ENCODE measurements around the gene SYNGR1.

The SYNGR1 gene

DNA sequence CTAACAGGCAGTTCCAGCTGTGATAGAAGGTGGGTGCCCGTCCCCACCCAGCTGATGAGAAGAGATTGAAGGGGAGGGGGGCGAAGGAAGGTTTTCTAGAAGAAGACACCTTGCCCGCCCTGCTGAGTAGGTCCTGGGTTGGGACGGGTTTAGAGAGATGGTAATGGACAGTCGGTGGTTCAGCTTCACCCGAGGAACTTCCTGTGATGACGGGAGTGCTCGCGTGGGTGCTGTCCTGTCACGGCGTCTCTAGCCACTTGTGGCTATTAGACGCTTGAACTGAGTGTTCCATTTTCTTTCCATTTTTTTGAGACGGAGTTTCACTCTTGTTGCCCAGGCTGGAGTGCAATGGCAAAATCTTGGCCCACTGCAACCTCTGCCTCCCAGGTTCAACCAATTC lies 79.4 kb downstream of the SYNGR1 start:
- DNase-seq (ENCODE audit: low spot score), result no peak
- in situ Hi-C loops (cut with MboI; ENCODE audit: low sequenced_read_pairs, unreplicated experiment), result no loop called here
- TF ChIP-seq, protein P1, sequence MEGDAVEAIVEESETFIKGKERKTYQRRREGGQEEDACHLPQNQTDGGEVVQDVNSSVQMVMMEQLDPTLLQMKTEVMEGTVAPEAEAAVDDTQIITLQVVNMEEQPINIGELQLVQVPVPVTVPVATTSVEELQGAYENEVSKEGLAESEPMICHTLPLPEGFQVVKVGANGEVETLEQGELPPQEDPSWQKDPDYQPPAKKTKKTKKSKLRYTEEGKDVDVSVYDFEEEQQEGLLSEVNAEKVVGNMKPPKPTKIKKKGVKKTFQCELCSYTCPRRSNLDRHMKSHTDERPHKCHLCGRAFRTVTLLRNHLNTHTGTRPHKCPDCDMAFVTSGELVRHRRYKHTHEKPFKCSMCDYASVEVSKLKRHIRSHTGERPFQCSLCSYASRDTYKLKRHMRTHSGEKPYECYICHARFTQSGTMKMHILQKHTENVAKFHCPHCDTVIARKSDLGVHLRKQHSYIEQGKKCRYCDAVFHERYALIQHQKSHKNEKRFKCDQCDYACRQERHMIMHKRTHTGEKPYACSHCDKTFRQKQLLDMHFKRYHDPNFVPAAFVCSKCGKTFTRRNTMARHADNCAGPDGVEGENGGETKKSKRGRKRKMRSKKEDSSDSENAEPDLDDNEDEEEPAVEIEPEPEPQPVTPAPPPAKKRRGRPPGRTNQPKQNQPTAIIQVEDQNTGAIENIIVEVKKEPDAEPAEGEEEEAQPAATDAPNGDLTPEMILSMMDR (IDR thresholded peaks at IDR 0.05; ENCODE audit: borderline replicate concordance, control extremely low read depth, extremely low read depth, insufficient read depth, missing control alignments), result no peak

DNA sequence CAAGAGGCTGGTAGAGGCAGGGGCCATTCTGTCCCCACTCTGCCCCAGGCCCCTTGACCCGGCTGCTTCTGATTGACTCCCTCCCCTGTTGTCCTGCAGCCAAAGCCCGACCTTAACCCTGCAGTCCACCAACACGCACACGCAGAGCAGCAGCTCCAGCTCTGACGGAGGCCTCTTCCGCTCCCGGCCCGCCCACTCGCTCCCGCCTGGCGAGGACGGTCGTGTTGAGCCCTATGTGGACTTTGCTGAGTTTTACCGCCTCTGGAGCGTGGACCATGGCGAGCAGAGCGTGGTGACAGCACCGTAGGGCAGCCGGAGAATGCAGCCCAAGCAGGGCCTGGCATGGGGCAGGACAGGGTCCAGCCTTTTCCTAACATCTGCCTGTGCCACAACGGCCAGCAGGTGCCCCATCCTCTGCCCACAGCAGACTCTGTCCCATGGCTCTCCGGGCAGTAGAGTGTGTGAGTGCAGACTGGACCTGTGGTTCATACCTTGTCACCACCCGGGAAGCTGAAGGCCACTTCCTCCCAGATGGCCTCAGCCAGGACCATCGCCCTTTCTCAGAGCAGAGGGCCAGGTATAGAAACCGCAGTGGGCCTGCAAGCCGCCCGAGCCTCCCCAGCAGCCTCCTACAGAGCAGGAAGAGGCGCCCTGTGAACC lies 80.3 kb downstream of the SYNGR1 start:
- in situ Hi-C loops (cut with MboI; ENCODE audit: low sequenced_read_pairs, unreplicated experiment), result no loop called here
- TF ChIP-seq, protein P1 (IDR thresholded peaks at IDR 0.05; ENCODE audit: borderline replicate concordance, control extremely low read depth, extremely low read depth, insufficient read depth, missing control alignments), result no peak
- no peak for DNase-seq (ENCODE audit: low spot score)

DNA sequence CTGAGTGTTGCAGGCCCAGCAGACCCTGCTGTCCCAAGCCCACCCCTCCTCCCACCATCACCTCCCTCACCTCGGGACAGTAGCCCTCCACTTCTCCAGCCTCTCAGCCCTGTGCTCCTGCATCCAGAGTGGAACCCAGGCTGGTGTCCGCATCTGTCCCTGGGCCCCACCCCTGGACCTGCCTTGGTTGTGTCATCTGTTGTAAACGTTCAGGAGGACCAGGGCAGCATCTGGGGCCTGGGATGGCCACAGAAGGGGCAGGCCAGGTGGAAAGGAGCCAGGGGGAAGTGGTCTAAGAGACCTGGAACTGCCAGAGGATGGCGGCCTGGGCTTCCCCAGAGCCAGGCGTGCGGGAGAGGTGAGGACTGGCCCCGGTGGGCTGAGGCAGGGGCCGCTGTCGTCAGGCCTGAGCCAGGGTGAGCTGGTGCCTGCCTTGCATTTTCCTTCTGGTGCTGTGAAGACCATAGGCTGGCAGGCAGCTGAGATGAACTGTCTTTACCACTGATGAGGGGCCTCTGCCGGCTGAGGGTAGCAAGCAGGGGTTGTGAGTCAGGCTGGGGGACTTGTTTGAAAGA lies 80.9 kb downstream of the SYNGR1 start:
- DNase-seq (ENCODE audit: low spot score), result no peak
- in situ Hi-C loops (cut with MboI; ENCODE audit: low sequenced_read_pairs, unreplicated experiment), result no loop called here
- TF ChIP-seq, protein P1 (IDR thresholded peaks at IDR 0.05; ENCODE audit: borderline replicate concordance, control extremely low read depth, extremely low read depth, insufficient read depth, missing control alignments), result no peak

DNA sequence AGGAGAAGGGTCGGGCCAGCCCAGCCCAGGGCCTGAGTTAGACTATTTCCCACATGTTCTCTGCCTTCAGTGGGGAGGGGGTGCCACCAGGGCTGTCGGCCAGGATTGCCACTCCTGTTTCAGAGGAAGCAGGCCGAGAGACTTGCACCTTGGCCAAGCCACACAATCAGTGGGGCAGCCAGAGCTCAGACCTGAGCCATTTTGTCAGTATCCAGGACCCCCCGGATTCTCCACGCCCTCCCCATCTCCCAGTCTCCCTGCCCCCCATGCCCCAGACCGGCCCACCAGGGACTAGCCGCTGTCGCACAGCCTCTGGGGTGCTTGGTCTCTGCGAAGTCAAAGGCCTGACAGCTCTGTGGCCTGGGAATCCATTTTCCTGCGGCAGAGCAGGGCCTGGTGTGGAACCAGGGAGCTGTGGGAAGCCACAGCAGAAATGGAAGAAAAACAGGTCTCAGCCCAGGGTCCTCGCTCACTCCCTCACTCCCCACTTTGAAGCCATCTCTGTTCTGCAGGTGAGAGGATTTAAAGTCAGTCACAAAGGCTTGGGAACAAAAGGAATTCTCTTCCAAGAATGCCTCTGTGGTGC lies 81.5 kb downstream of the SYNGR1 start:
- DNase-seq (ENCODE audit: low spot score), result no peak
- TF ChIP-seq, protein P1 (IDR thresholded peaks at IDR 0.05; ENCODE audit: borderline replicate concordance, control extremely low read depth, extremely low read depth, insufficient read depth, missing control alignments), result no peak
- in situ Hi-C loops (cut with MboI; ENCODE audit: low sequenced_read_pairs, unreplicated experiment), result no loop called here

DNA sequence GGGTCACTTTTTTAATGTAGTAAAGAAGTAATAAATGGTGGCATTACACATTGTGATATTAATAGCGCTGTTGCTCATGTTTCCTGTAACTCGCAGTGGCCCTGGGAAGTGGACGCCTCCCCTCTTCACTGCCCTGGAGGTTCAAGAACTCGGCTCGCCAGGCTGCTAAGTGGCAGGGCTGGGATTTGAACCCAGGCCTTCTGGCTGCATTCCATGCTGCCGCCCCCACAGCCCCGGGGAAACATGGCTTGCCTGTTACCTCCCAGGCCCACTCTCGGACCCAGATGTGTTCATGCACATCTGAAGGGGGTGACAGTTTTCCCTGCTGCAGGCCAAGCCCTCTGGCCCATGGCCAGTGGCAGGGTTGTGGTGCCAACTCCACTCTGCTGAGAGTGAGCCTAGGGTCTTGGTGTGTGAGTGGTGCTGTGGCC lies 82.0 kb downstream of the SYNGR1 start:
- TF ChIP-seq, protein P1 (IDR thresholded peaks at IDR 0.05; ENCODE audit: borderline replicate concordance, control extremely low read depth, extremely low read depth, insufficient read depth, missing control alignments), result no peak
- in situ Hi-C loops (cut with MboI; ENCODE audit: low sequenced_read_pairs, unreplicated experiment), result no loop called here

DNA sequence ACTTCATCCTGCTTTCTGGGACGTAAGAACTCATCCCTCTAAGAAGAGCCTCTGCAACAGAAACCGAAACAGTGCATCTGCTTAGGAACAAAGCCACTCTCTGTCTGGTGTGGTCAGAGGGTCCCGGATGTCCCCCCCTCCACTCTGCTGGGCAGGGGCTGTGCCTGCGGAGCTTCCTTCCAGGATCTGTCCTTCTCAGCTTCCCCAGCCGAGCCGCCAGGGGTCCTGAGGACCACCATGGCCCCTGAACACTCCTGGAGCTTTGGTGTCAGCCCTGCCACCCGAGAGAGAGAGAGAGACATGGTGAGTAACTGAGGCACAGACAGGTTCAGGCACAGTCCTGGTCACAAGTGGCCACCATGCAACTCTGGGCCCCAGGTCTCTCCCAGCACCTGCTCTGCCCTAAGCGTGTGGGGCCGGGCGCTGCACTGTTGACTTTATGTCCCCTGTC lies 82.6 kb downstream of the SYNGR1 start:
- TF ChIP-seq, protein P1 (IDR thresholded peaks at IDR 0.05; ENCODE audit: borderline replicate concordance, control extremely low read depth, extremely low read depth, insufficient read depth, missing control alignments), result no peak
- no peak for DNase-seq (ENCODE audit: low spot score)
- in situ Hi-C loops (cut with MboI; ENCODE audit: low sequenced_read_pairs, unreplicated experiment), result no loop called here

More for the DNA sequence above, 82.0 kb downstream of the SYNGR1 start:
- no peak for DNase-seq (ENCODE audit: low spot score)
